Pancreas (tissue), 10 donors: ENCODE measurements around the gene CDHR2. TPM values are rescaled to one million over a fixed set of nuclear protein-coding genes. Genes with fewer than 3 reads are reported as not detected.

Experiments
- ATAC-seq, 4 donors: fragments of 200-7000 bp; cut with Tn5 transposase; one replicate each; pipeline versions ENCODE4 v1.8.0 to v1.9.1; 2020; ENCODE audit warnings: mild to moderate bottlenecking in 4 of 4, moderate library complexity in 4 of 4
- DNase-seq, 6 donors: peaks; one replicate each; pipeline ENCODE4 v3.0.0-alpha.2; 2020
- FAIRE-seq: peaks from 2 replicates; lab custom pipeline; 2012; peaks lifted over from hg19 to GRCh38; lab: Jason Lieb, UNC
- H3K27ac ChIP-seq, 4 donors: fragments of 200-600 bp; sonication (generic); 1 replicate in 3 of 4; 2 replicates in 1 of 4; pipeline versions ENCODE4 v1.5.0 to v1.8.0; 2020
- H3K27me3 ChIP-seq, 4 donors: fragments of 200-600 bp; one replicate each; pipeline ENCODE4 v1.8.0; 2021
- H3K36me3 ChIP-seq, 3 donors: fragments of 200-600 bp; sonication (generic) in 1 of 3; one replicate each; pipeline versions ENCODE4 v1.5.0 to v1.8.0; 2020 to 2021
- H3K4me1 ChIP-seq, 3 donors: fragments of 200-600 bp; one replicate each; pipeline ENCODE4 v1.8.0; 2021
- H3K4me3 ChIP-seq, 4 donors: fragments of 200-600 bp; sonication (generic) in 2 of 4; one replicate each; pipeline versions ENCODE4 v1.5.0 to v1.8.0; 2020 to 2021
- H3K9me3 ChIP-seq, 4 donors: fragments of 200-600 bp; one replicate each; pipeline ENCODE4 v1.8.0; 2021
- WGBS, 2 donors: extraction: QIAGEN DNeasy Blood & Tissue Kit; methylation state at CpG; one replicate each; pipeline ENCODE4 v1.1.7; 2013; 5-methylcytosine and 5-hydroxymethylcytosine counted together
- intact Hi-C, 3 donors: fragments of 100-400 bp; cut with DNase I; formaldehyde crosslinking; loops; one replicate each; pipeline versions ENCODE4 v1.11.1 to v1.14.2; 2022
- polyA plus RNA-seq, 2 donors: library from polyadenylated mRNA; stranded (reverse); fragments of 200-250 nt; gene quantifications; one replicate each; pipeline ENCODE4 v1.2.3, GENCODE V29; 2013
- total RNA-seq, 6 donors: library from RNA; stranded (reverse); fragmentation: NEBNext Ultra II Directional in 4 of 6; extraction: Animal tissue kit (Norgen Biotek cat#: 25700) in 4 of 6; gene quantifications; one replicate each; pipeline versions ENCODE4 v1.2.1 to v1.2.4, GENCODE V29; 2021 to 2023
- TF ChIP-seq, protein P1 (sequence below), 4 donors: fragments of 200-600 bp; sonication (generic) in 3 of 4; IDR thresholded peaks; one replicate each; pipeline versions ENCODE4 v1.5.0 to v1.8.0; 2021; ENCODE audit warnings: antibody characterized with exemption in 4 of 4
- donor health status: healthy with polysubstance abuse.
- donor health status: DM: no; HTN: no; CAD: no; lungs with moderate emphysema.
- donor health status: DM: no; HTN: no; CAD: no.
- donor health status: control.
- donor health status: control.
- donor health status: Bipolar disorder and iron deficiency.
- donor health status: DM: yes; HTN: yes; CAD: no.
- donor health status: DM: no; HTN: no; CAD: no.
- donor health status: DM: no; HTN: no; CAD: no.
- donor health status: DM: yes; HTN: yes; CAD: no.

CDHR2 gene
- total and polyA plus RNA-seq, 8 donors = 0.19 to 1.1 (median 0.26) TPM; not detected in 1

- H3K9me3 ChIP-seq = no peaks in the 10 kb centered on the region
- intact Hi-C loops = no loop called here
- ATAC-seq (no peak), FAIRE-seq (no peak), DNase-seq (no peak)
- H3K4me1 ChIP-seq = no peaks in the 10 kb centered on the region
- H3K27ac ChIP-seq = no peak overlapping the region
- peaks cover 0 to 24% (median 14%) of the 10 kb centered on the region in 3 donors for H3K36me3 ChIP-seq
- H3K27me3 ChIP-seq = no peaks in the 10 kb centered on the region
- no peak overlapping the region for H3K4me3 ChIP-seq
- TF ChIP-seq, protein P1, sequence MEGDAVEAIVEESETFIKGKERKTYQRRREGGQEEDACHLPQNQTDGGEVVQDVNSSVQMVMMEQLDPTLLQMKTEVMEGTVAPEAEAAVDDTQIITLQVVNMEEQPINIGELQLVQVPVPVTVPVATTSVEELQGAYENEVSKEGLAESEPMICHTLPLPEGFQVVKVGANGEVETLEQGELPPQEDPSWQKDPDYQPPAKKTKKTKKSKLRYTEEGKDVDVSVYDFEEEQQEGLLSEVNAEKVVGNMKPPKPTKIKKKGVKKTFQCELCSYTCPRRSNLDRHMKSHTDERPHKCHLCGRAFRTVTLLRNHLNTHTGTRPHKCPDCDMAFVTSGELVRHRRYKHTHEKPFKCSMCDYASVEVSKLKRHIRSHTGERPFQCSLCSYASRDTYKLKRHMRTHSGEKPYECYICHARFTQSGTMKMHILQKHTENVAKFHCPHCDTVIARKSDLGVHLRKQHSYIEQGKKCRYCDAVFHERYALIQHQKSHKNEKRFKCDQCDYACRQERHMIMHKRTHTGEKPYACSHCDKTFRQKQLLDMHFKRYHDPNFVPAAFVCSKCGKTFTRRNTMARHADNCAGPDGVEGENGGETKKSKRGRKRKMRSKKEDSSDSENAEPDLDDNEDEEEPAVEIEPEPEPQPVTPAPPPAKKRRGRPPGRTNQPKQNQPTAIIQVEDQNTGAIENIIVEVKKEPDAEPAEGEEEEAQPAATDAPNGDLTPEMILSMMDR (IDR thresholded peaks at IDR 0.05) = no peak
- WGBS, 2 donors = 97 to 98% methylated on average over 2 of the region's 2 CpGs
Measured at GRCh38 chr5:176507911-176508310, 41.2 kb upstream of the CDHR2 start.

DNA sequence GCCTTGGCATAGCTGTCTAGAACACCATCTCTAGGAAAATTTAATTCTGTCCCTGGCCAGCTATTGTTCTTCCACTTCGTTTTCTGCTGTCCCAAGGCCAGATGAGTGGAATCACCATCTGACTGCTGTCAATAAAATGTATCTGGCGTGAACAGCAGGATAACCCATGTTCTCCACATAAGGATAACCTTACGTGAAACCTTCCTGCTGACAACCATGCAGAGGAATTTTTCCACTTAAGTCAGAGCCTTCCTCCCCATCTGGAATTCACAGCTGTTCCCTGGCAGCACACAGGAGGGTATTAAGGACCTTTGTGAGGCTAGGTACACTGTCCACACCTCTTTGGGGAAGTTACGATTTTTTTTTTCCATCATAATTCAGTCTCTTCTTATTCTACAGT is 40.5 kb upstream of the CDHR2 start:
- no peaks in the 10 kb centered on the region for H3K4me1 ChIP-seq
- no peak overlapping the region for H3K27ac ChIP-seq
- H3K4me3 ChIP-seq = no peak overlapping the region
- H3K9me3 ChIP-seq = no peaks in the 10 kb centered on the region
- ATAC-seq (no peak), DNase-seq (no peak), FAIRE-seq (no peak)
- intact Hi-C loops = no loop called here
- H3K36me3 ChIP-seq = peaks cover 0 to 17% (median 14%) of the 10 kb centered on the region in 3 donors
- TF ChIP-seq, protein P1 (IDR thresholded peaks at IDR 0.05) = no peak
- WGBS, 2 donors = 84 to 86% methylated on average over 4 of the region's 4 CpGs
- H3K27me3 ChIP-seq = no peaks in the 10 kb centered on the region

- TF ChIP-seq, protein P1 (IDR thresholded peaks at IDR 0.05) = no peak
- intact Hi-C loops = no loop called here
- FAIRE-seq = no peak
- no peak for DNase-seq
- Histone ChIP-seq H3K36me3 (no peaks in the 10 kb centered on the region), H3K4me1 (no peaks in the 10 kb centered on the region), H3K9me3 (no peaks in the 10 kb centered on the region), H3K4me3 (no peak overlapping the region), H3K27me3 (no peaks in the 10 kb centered on the region), H3K27ac (no peak overlapping the region)
- 67 to 85% methylated on average over 12 of the region's 12 CpGs for WGBS, 2 donors
- no peak for ATAC-seq
Measured at GRCh38 chr5:176513788-176514187, 35.4 kb upstream of the CDHR2 start.

GRCh38 chr5:176514244-176514950 is 34.7 kb upstream of the CDHR2 start:
- Histone ChIP-seq H3K4me3 (no peak overlapping the region), H3K27ac (no peak overlapping the region), H3K9me3 (no peaks in the 10 kb centered on the region), H3K27me3 (no peaks in the 10 kb centered on the region), H3K36me3 (no peaks in the 10 kb centered on the region), H3K4me1 (no peaks in the 10 kb centered on the region)
- DNase-seq (no peak), ATAC-seq (no peak), FAIRE-seq (no peak)
- 74 to 75% methylated on average over 11 of the region's 11 CpGs for WGBS, 2 donors
- TF ChIP-seq, protein P1 (IDR thresholded peaks at IDR 0.05) = no peak
- intact Hi-C loops = no loop called here

DNA sequence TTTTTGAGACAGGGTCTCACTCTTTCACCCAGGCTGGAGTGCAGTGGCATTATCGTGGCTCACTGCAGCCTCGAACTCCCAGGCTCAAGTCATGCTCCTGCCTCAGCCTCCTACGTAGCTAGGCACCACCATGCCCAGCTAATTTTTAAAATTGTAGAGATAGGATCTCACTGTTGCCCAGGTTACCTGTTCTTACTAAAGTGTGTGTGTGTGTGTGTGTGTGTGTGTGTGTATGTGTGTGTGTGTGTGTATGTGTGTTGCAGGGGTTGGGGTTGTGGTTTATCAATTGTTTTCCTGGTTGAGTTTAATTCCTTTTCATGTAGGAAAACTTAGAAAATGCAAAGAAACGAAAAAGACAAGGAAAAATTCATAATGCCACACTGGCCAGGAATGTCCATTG is 33.7 kb upstream of the CDHR2 start:
- TF ChIP-seq, protein P1 (IDR thresholded peaks at IDR 0.05) = no peak
- no peak for DNase-seq
- no peak overlapping the region for H3K27ac ChIP-seq
- H3K4me1 ChIP-seq = no peaks in the 10 kb centered on the region
- H3K9me3 ChIP-seq = no peaks in the 10 kb centered on the region
- no peaks in the 10 kb centered on the region for H3K27me3 ChIP-seq
- 66 to 81% methylated on average over 4 of the region's 4 CpGs for WGBS, 2 donors
- no peak for FAIRE-seq
- no peak for ATAC-seq
- H3K4me3 ChIP-seq = no peak overlapping the region
- intact Hi-C loops = no loop called here
- no peaks in the 10 kb centered on the region for H3K36me3 ChIP-seq
